IPS-15b (cell line): ENCODE results near the gene BAHCC1.
"Not testable (repeated sequence)": the region's sequence is repeated elsewhere in the genome, so short reads cannot be mapped to it uniquely, and the experiment has no call there.

Experiments used
- H3K27me3 ChIP-seq: one replicate; pipeline ENCODE4 v1.6.1; 2013; ENCODE audit warnings: low read length; ENCODE audit not compliant: control insufficient read depth, insufficient read depth
- H3K36me3 ChIP-seq: one replicate; pipeline ENCODE4 v1.6.1; 2013; ENCODE audit warnings: low read length; ENCODE audit not compliant: control insufficient read depth, insufficient read depth
- H3K4me1 ChIP-seq: one replicate; pipeline ENCODE4 v1.6.1; 2013; ENCODE audit warnings: mild to moderate bottlenecking, low read length; ENCODE audit not compliant: control insufficient read depth, insufficient read depth
- H3K4me3 ChIP-seq: one replicate; pipeline ENCODE4 v1.5.1; 2013; ENCODE audit warnings: low read depth, low read length
- H3K9ac ChIP-seq: one replicate; pipeline ENCODE4 v1.6.1; 2013; ENCODE audit warnings: low read depth, mild to moderate bottlenecking, low read length
- H3K9me3 ChIP-seq: one replicate; pipeline ENCODE4 v1.6.1; 2013; ENCODE audit warnings: mild to moderate bottlenecking, low read length; ENCODE audit not compliant: control insufficient read depth, insufficient read depth

Gene BAHCC1

DNA sequence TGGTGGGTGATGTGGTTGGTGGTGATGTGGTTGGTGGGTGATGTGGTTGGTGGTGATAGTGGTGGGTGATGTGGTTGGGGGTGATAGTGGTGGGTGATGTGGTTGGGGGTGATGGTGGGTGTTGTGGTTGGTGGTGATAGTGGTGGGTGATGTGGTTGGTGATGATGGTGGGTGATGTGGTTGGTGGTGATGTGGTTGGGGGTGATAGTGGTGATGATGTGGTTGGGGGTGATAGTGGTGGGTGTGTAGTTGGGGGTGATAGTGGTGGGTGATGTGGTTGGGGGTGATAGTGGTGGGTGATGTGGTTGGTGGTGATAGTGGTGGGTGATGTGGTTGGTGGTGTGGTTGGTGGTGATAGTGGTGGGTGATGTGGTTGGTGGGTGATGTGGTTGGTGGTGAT lies 29.8 kb downstream of the BAHCC1 start:
- not testable (repeated sequence) for H3K27me3 ChIP-seq

DNA sequence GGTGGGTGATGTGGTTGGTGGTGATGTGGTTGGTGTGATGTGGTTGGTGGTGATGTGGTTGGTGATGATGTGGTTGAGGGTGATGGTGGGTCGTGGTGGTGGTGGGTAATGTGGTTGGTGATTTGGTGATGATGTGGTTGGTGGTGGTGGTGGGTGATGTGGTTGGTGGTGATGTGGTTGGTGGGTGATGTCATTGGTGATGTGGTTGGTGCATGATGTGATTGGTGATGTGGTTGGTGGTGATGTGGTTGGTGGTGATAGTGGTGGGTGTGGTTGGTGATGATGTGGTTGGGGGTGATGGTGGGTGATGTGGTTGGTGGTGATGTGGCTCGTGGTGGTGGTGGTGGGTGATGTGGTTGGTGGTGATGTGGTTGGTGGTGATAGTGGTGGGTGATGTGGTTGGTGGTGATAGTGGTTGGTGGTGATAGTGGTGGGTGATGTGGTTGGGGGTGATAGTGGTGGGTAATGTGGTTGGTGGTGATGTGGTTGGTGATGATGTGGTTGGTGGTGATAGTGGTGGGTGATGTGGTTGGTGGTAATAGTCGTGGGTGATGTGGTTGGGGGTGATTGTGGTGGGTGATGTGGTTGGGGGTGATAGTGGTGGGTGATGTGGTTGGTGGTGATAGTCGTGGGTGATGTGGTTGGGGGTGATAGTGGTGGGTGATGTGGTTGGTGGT lies 30.6 kb downstream of the BAHCC1 start:
- H3K36me3 ChIP-seq, H3K9ac ChIP-seq, H3K9me3 ChIP-seq, H3K4me1 ChIP-seq, H3K4me3 ChIP-seq, H3K27me3 ChIP-seq: not testable (repeated sequence)

More for the DNA sequence above, 29.8 kb downstream of the BAHCC1 start:
- not testable (repeated sequence) for H3K9ac ChIP-seq, H3K4me1 ChIP-seq, H3K9me3 ChIP-seq, H3K4me3 ChIP-seq, H3K36me3 ChIP-seq

DNA sequence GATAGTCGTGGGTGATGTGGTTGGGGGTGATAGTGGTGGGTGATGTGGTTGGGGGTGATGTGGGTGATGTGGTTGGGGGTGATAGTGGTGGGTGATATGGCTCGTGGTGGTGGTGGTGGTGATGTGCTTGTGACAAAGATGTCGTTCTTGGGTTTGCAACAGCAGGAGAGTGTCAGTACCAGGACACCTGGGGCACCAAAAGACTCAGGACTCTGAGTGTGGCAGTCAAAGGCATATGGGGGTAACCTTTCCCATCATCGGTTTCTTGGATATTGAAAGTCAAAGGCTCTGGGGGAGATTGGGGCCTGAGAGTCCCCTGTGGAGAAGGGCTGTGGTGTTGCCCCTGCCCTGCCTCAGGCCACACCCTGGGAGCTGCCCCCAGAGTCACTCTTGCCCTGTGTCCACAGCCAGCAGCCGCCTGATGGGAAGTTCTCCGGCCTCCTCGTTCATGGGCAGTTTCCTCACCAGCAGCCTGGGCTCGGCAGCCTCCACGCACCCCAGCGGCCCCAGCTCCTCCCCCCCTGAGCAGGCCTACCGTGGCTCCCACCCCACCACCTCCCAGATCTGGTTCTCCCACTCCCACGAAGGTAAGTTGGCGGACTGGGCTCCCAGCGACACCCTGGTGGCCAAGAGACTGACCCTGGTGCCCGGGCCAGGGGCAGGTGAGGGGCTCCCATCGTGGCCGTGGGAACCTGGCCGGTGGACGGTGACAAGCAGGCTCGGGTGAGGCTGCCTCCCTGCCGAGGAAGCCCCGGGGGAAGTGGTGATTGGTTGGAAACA lies 31.3 kb downstream of the BAHCC1 start:
- no peak overlapping the region for H3K9ac ChIP-seq
- H3K27me3 ChIP-seq = no peaks in the 10 kb centered on the region
- H3K4me3 ChIP-seq = no peak overlapping the region
- H3K4me1 ChIP-seq = no peaks in the 10 kb centered on the region
- H3K36me3 ChIP-seq = no peaks in the 10 kb centered on the region
- no peaks in the 10 kb centered on the region for H3K9me3 ChIP-seq

DNA sequence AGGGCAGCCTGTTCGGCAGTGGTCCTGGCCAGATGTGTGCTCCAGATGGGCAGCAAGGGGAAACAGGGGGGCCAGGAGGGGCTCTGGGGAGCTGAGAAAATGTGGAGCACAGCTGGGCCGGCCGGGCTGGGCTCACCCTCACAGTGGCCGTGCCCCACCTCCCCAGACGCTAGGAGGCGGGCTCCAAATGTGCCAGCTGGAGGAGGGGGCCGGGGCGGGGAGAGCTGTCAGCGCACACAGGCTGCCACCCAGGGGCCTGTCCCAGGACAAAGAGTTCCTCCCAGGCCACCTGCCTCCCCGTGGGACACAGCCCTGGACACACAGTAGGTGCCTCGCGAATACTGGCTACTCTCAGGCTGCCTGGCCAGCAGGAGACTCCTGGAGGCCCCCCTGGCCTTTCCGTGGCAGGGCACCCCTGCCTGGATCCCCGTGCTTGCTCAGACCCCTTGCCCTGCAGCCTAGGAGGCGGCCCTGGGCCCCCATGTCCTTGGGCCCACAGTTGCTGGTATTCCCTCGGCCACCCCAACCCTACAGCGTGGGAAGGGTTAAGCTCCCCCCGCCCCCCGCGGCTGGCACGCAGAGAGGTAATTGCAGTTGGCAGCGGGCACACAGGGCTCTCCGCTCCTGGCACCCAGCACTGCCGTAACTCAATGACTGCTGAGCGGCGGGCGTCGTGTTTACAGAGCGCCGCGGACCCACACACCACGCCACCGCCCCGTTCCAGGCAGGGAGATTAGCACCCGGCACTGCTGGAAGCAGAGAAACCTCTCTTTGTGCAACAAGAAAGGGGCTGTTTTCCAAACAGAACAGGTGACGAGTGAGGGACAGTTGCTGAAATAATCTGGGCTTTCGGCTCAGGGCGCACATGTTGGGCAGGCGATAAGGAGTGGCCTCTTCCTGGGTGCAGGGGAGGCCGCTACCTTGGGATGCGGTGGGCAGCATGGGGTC lies 32.2 kb downstream of the BAHCC1 start:
- no peaks in the 10 kb centered on the region for H3K27me3 ChIP-seq
- H3K9ac ChIP-seq = no peak overlapping the region
- H3K36me3 ChIP-seq = no peaks in the 10 kb centered on the region
- no peak overlapping the region for H3K4me3 ChIP-seq
- no peaks in the 10 kb centered on the region for H3K4me1 ChIP-seq
- H3K9me3 ChIP-seq = no peaks in the 10 kb centered on the region

DNA sequence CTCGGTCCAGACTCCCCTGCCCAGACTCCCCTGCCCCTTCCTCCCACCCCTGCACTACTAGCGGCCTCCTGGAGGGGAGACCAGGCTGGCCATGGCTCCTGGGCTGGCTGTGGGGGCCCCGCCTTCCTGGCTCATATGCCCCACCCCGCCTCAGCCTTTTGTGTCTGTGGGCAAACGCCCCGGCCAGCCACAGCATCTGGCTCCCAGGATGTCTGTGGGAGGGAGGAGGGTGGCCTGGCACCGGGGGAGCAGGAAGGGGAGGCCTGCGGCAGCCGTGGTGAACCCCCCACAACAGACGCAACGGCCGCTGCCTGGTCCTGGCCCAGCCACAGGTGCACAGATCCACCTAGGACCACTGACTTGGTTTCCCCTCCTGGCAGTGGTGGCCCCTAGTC lies 32.9 kb downstream of the BAHCC1 start:
- no peak overlapping the region for H3K9ac ChIP-seq
- H3K4me3 ChIP-seq = no peak overlapping the region
- H3K27me3 ChIP-seq = no peaks in the 10 kb centered on the region
- no peaks in the 10 kb centered on the region for H3K9me3 ChIP-seq
- H3K4me1 ChIP-seq = no peaks in the 10 kb centered on the region
- H3K36me3 ChIP-seq = no peaks in the 10 kb centered on the region

DNA sequence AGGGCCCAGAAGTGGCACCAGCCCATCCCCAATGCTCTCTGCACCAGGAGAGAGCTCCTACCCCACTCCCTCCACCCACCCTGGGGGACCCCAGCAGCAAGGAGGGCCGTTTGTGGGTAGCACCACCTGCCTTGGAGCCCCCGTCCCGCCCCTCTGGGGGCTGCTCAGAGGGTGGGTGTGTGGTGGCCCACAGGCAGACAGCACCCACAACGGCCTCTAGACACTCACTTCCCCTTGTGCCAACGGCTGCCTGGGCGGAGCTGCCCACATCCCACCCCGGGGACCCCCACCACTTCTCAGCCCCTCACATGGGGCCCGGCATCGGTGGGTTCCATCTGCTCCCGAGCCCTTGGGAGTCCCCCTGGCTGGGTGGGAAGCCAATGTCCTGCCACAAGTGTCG lies 33.3 kb downstream of the BAHCC1 start:
- Histone ChIP-seq H3K4me3 (no peak overlapping the region), H3K27me3 (no peaks in the 10 kb centered on the region), H3K9ac (no peak overlapping the region), H3K9me3 (no peaks in the 10 kb centered on the region), H3K4me1 (no peaks in the 10 kb centered on the region), H3K36me3 (no peaks in the 10 kb centered on the region)

DNA sequence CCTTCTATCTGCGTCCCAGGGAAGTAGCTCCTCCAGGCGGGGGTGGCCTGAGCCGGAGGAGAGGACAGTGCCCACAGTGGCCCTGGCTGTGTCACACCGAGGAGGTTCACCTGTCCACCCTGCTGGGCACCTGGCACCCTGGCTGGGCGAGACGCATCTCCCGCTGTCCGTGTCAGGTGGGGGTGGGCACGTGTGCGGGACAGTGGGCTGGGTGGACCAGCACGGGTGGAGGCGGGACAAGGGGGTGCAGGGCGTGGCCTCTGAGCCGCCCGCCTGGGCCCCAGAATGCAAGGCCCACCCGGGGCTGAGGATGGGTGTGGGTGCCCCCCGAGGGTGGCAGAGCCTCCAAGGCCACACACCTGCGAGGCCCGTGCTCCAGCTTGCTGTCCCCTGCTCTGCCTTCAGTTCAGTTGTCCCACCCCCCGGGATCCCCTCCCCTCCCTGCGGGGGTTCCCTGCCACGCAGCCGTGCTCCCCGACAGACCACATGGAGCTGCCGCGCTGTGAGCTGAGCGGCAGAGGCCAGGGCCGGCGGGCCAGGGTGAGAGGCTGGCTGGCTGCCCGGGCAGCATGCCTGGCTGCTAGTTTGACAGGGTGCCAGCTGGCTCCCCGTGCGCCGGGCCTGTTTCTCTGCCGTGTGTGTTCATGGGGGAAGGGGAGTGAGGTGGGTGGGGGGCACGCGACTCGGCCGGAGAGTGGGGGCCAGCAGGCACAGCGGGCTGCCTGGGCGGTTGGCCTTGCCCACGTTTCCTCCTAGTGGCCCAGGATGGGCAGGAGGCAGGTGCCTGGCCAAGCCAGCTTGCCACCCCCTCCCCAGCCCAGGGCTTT lies 33.9 kb downstream of the BAHCC1 start:
- Histone ChIP-seq H3K27me3 (no peaks in the 10 kb centered on the region), H3K36me3 (no peaks in the 10 kb centered on the region), H3K9me3 (no peaks in the 10 kb centered on the region), H3K9ac (no peak overlapping the region), H3K4me3 (no peak overlapping the region), H3K4me1 (no peaks in the 10 kb centered on the region)

DNA sequence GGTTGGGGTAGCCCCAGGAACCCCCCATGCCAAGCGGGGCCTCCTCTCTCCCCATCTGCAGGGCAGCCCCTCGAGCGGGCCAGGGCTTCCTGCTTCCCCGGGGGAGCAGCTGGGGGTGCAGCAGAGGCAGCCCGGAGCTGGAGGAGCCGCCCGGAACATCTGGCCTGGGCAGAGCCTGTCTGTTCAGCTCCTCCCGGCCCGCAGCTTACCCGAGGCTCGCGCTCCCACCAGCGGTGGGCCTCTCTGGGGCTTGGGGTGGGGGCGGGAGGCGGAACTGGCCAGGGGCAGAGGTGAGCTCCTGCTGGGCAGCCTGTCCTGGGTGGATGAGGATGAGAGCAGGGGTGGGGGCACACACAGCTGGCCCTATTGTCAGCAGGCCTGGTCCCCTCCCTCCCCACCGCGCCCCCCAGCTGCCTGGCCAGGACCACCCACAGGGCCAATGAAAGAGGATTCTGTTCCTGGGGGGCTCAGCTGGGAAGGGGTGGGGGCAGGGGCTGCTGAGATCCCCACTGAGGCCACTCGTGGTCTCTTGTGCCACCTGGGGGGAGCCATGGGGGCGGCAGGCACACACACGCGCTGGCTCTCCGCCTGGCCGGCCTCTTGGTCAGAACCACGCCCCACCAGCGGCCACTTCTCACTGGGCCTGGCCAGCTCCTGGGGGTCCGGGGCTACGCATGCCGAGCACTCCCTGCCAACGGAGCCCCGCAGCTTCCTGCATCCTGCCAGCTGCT lies 34.7 kb downstream of the BAHCC1 start:
- Histone ChIP-seq H3K36me3 (no peaks in the 10 kb centered on the region), H3K9ac (no peak overlapping the region), H3K27me3 (no peaks in the 10 kb centered on the region), H3K9me3 (no peaks in the 10 kb centered on the region), H3K4me3 (no peak overlapping the region), H3K4me1 (no peaks in the 10 kb centered on the region)

DNA sequence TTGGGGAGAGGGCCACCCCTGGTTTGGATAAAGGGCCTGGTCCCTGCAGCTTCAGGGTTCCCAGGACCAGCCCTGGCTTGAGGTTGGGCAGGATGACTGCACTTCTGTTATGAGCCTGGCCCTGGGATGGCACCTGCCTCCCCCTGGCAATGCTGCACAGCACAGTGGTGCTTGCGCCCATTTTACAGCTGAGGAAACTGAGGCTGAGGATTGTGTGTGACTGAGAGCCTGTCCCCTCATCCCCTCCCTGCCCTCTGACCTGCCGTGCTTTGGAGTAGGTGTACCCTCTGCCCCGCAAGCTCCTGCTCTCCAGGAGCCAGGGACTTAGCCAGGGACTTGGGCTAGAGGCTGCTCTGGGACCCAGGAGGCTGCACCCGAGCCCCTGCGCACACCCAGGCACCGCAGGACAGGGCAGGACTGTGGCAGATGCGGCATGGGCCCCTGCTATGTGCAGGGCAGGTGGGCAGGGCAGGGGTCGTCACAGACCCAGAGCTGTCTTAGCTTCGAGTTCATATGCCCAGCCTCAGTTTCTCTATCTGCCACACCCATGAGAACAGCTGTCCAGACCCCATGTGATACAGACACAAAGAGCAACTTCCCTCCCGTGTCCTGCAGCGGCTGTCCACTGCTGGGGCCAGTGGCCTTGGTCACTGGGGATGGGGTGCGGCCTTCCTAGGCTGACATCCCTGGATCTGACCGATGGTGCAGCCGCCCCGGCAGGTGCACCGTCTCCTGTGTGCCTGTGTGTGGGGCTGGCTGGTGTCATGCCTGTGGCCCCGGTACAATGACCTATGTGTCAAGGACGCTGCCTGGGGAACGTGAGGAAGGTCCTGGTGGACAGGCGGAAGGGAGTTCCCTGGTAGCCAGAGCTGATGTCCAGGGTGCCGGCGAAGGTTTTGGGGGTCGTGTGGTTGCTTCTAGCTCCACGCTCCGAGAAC lies 36.6 kb downstream of the BAHCC1 start:
- no peak overlapping the region for H3K9ac ChIP-seq
- H3K4me1 ChIP-seq = no peaks in the 10 kb centered on the region
- H3K9me3 ChIP-seq = no peaks in the 10 kb centered on the region
- H3K27me3 ChIP-seq = no peaks in the 10 kb centered on the region
- no peak overlapping the region for H3K4me3 ChIP-seq
- H3K36me3 ChIP-seq = no peaks in the 10 kb centered on the region

DNA sequence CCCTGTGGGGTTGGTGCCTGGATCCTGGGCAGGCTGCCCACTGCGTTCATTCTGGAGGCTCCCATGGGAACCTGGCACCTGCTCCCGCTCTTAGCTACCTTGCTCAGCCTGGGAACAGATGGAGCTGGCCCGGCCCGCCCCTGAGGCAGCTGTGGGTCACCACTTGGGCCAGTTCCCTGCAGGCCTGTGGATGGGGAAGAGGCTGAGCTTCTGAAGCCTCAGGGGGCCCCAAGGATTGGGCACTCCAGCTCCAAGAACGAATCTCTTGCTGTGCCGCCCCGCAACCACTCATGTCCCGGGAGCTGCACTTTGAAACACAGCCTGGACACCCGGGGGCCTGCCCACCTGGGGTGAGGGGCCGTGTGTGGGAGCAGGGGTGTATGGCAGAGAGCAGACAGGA lies 37.7 kb downstream of the BAHCC1 start:
- Histone ChIP-seq H3K9me3 (no peaks in the 10 kb centered on the region), H3K9ac (no peak overlapping the region), H3K4me1 (no peaks in the 10 kb centered on the region), H3K36me3 (no peaks in the 10 kb centered on the region), H3K27me3 (no peaks in the 10 kb centered on the region), H3K4me3 (no peak overlapping the region)
